HFFc6 (cell line): ENCODE data around the gene CFAP299. TPM values are rescaled to one million over a fixed set of nuclear protein-coding genes. Genes with fewer than 3 reads are reported as not detected.
A peak's percentile ranks its signal among the peaks of the same experiment; 100 is the strongest.
"Not testable (repeated sequence)": the region's sequence is repeated elsewhere in the genome, so short reads cannot be mapped to it uniquely, and the experiment has no call there.

Experiments
- DNase-seq: peaks from one replicate; pipeline ENCODE4 v3.0.0-alpha.2; 2018
- H3K27ac Mint-ChIP-seq: 2 replicates; pipeline ENCODE4 v1.8.0; 2020; ENCODE audit warnings: mild to moderate bottlenecking, mixed read lengths
- H3K27me3 Mint-ChIP-seq: 2 replicates; pipeline ENCODE4 v1.8.0; 2021; ENCODE audit warnings: mild to moderate bottlenecking, moderate library complexity, mixed read lengths; ENCODE audit not compliant: insufficient read depth
- H3K36me3 Mint-ChIP-seq: 2 replicates; pipeline ENCODE4 v1.8.0; 2021; ENCODE audit warnings: low read depth, mixed read lengths
- H3K4me1 Mint-ChIP-seq: 2 replicates; pipeline ENCODE4 v1.8.0; 2020; ENCODE audit warnings: low read depth, mixed read lengths
- H3K4me3 Mint-ChIP-seq: 2 replicates; pipeline ENCODE4 v1.8.0; 2020; ENCODE audit warnings: mild to moderate bottlenecking, moderate library complexity, mixed read lengths
- H3K9me3 Mint-ChIP-seq: 2 replicates; pipeline ENCODE4 v1.8.0; 2020; ENCODE audit warnings: mild to moderate bottlenecking, mixed read lengths
- total RNA-seq, 6 experiments: library from RNA; stranded (reverse); fragmentation: NEBNext Ultra II Directional; extraction: Animal tissue kit (Norgen Biotek cat#: 25700); gene quantifications; 2 replicates in 1 of 6; 3 replicates in 5 of 6; pipeline ENCODE4 v1.2.3, GENCODE V29; 2021
- TF ChIP-seq, protein P1 (sequence below): fragments of 200-600 bp; sonication (generic); IDR thresholded peaks from 2 replicates; pipeline ENCODE4 v1.5.0; 2021; ENCODE audit warnings: antibody characterized with exemption, mild to moderate bottlenecking

Gene CFAP299
- total RNA-seq, 6 experiments from 2014 or later: 4.8 to 9.0 (median 8.7) TPM

DNA sequence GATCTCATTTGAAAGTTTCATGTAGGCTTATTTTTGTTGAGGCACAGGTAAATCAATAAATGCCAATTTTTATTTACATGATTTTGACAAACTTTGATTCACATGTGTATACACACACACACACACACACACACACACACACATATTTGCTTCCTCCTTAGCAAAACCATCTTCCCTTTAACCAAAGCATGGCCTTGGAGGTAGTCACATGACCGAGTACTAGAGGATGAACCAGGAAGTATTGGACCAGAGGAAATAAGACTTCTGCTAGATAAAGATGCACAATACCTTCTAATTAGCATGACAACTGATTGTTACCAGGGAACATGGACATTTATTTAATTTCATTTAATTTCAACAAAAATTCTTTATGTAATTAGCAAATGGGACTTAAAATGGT is 23.4 kb upstream of the CFAP299 start:
- peaks cover 88% of the 10 kb centered on the region for H3K4me1 Mint-ChIP-seq
- no peak for DNase-seq
- peaks cover 17% of the 10 kb centered on the region for H3K36me3 Mint-ChIP-seq
- H3K27me3 Mint-ChIP-seq: no peaks in the 10 kb centered on the region; the same call in 1 of the 2 replicates
- no peak overlapping the region for H3K4me3 Mint-ChIP-seq
- peak overlapping the region; percentile 15 for H3K27ac Mint-ChIP-seq
- no peaks in the 10 kb centered on the region for H3K9me3 Mint-ChIP-seq
- TF ChIP-seq, protein P1, sequence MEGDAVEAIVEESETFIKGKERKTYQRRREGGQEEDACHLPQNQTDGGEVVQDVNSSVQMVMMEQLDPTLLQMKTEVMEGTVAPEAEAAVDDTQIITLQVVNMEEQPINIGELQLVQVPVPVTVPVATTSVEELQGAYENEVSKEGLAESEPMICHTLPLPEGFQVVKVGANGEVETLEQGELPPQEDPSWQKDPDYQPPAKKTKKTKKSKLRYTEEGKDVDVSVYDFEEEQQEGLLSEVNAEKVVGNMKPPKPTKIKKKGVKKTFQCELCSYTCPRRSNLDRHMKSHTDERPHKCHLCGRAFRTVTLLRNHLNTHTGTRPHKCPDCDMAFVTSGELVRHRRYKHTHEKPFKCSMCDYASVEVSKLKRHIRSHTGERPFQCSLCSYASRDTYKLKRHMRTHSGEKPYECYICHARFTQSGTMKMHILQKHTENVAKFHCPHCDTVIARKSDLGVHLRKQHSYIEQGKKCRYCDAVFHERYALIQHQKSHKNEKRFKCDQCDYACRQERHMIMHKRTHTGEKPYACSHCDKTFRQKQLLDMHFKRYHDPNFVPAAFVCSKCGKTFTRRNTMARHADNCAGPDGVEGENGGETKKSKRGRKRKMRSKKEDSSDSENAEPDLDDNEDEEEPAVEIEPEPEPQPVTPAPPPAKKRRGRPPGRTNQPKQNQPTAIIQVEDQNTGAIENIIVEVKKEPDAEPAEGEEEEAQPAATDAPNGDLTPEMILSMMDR: no peak

DNA sequence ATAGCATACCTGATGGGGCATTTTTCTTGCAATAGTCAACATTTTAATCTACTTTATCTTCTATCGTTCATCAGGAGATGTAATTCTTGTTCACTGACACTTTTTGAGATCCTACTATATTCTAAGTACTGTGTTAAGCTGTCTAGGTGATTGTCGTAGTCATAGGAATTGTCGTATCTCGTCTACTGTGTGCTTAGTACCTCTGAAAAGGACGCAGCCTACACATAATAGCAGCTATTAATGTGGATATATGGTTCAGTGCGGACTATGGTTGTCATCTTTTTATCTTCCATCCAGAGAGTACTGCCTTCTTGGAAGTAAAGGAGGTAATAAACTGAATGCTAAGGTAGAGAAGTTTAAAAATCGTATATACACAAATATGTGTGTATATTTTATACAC is 21.9 kb upstream of the CFAP299 start:
- H3K27me3 Mint-ChIP-seq: no peaks in the 10 kb centered on the region; the same call in 1 of the 2 replicates
- H3K27ac Mint-ChIP-seq: no peak overlapping the region
- TF ChIP-seq, protein P1: no peak
- H3K4me1 Mint-ChIP-seq: peaks cover 88% of the 10 kb centered on the region
- no peaks in the 10 kb centered on the region for H3K9me3 Mint-ChIP-seq
- H3K4me3 Mint-ChIP-seq: no peak overlapping the region
- peaks cover 17% of the 10 kb centered on the region for H3K36me3 Mint-ChIP-seq
- no peak for DNase-seq

DNA sequence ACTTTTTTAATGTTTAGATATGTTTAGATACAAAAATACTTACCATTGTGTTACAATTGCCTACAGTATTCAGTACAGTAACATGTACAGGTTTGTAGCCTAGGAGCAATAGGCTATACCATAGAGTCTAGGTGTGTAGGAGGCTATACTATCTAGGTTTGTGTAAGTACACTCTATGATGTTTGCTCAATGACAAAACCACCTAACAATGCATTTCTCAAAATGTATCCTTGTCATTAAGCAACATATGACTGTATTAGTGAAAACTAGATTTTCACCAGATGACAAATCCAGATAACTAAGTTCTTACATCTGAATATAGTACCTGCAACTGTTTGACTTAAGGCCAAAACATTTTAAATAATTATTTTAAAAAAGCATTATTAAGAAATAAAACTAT is 19.7 kb upstream of the CFAP299 start:
- H3K27ac Mint-ChIP-seq, H3K9me3 Mint-ChIP-seq, H3K27me3 Mint-ChIP-seq, H3K4me3 Mint-ChIP-seq, DNase-seq: not testable (repeated sequence)
- Mint-ChIP-seq H3K4me1 (peaks cover 86% of the 10 kb centered on the region), H3K36me3 (peaks cover 12% of the 10 kb centered on the region)

DNA sequence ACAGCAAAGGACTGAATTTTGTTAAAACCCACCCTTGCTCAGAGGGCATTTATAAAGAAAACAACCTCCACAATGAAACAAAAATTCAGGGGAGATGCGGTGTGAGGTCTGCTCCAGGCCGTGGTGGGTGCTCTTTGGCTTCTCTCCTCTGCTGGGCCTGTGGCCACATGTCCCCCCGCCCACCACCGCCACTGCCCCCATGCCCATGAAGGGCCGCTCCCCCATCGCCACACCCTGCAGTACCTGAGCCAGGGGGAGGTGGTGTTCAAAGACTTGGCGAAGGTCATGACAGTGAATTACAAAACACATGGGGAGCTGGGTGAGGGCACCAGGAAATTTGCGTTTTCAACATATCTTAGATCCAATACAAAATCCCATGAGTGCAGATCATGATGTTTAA is 14.2 kb upstream of the CFAP299 start:
- H3K4me3 Mint-ChIP-seq: no peak overlapping the region
- H3K27me3 Mint-ChIP-seq: no peaks in the 10 kb centered on the region; the same call in 1 of the 2 replicates
- peaks cover 60% of the 10 kb centered on the region for H3K4me1 Mint-ChIP-seq
- DNase-seq: no peak
- peaks cover 5% of the 10 kb centered on the region; the same call in 1 of the 2 replicates for H3K36me3 Mint-ChIP-seq
- H3K27ac Mint-ChIP-seq: peak overlapping the region; percentile 32; the same call in 1 of the 2 replicates
- no peaks in the 10 kb centered on the region for H3K9me3 Mint-ChIP-seq
- TF ChIP-seq, protein P1: no peak

DNA sequence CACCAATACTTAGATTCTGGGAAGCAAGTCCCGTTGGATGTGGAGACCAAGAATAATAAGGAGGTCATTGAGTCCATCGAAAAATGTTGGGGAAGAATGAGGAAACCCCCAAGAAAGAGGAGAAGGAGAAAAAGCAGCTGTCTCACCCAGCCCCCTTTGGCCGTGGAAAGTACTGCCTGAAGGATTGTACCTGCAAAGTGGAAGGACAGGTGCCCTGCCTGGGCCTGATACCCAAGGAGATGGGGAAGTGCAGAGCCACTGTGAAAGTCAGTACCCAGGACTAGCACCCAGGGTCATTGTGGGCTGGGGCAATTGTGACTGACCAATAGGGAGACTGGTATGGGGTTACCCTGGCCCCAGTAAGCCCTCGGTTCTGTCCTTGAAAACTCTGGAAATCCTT is 13.8 kb upstream of the CFAP299 start:
- no peak for DNase-seq
- peaks cover 5% of the 10 kb centered on the region; the same call in 1 of the 2 replicates for H3K36me3 Mint-ChIP-seq
- H3K27ac Mint-ChIP-seq: peak overlapping the region; percentile 57
- no peak overlapping the region for H3K4me3 Mint-ChIP-seq
- TF ChIP-seq, protein P1: peak; percentile 49
- peaks cover 56% of the 10 kb centered on the region for H3K4me1 Mint-ChIP-seq
- H3K27me3 Mint-ChIP-seq: no peaks in the 10 kb centered on the region; the same call in 1 of the 2 replicates
- no peaks in the 10 kb centered on the region for H3K9me3 Mint-ChIP-seq

DNA sequence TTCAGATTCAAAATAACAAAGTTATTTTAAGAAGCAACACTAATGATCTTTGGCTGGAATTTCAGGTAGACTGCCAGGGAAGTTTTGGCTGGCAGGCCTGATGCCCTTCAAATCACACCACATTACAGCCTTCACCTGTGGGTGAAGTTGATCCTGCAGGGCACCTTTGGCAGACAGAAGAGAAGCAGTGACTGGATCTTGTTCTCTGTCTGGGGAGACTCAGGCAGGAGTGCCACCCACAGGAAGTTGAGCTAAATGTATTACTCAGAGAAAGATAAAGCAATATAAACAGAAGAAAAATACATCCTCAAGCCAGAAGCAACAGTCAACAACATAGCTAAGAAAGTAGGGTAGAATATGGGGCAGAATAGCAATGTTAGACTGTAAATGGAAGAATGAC is 12.8 kb upstream of the CFAP299 start:
- Mint-ChIP-seq H3K4me3 (no peak overlapping the region), H3K27me3 (no peaks in the 10 kb centered on the region; the same call in 1 of the 2 replicates), H3K27ac (peak overlapping the region; percentile 57), H3K9me3 (no peaks in the 10 kb centered on the region), H3K4me1 (peaks cover 47% of the 10 kb centered on the region), H3K36me3 (peaks cover 5% of the 10 kb centered on the region; the same call in 1 of the 2 replicates)
- peak; percentile 63 for DNase-seq
- TF ChIP-seq, protein P1: peak; percentile 63; the same call in 1 of the 2 replicates
